HG02623 (cell line): ENCODE data around the gene TTF1.
"Not testable (repeated sequence)": the region's sequence is repeated elsewhere in the genome, so short reads cannot be mapped to it uniquely, and the experiment has no call there.

Experiments
- ATAC-seq: cut with Tn5 transposase; IDR thresholded peaks from one replicate; pipeline ENCODE4 v1.9.1; 2021; ENCODE audit warnings: moderate library complexity; ENCODE audit not compliant: unreplicated experiment

Gene TTF1

GRCh38 chr9:132412089-132412488 is 5.4 kb upstream of the TTF1 start:
- ATAC-seq = no peak

- ATAC-seq = no peak
Measured at GRCh38 chr9:132411091-132411508, 4.5 kb upstream of the TTF1 start.

GRCh38 chr9:132410642-132411041 is 4.0 kb upstream of the TTF1 start:
- ATAC-seq = no peak

GRCh38 chr9:132409828-132410528 is 3.3 kb upstream of the TTF1 start, which contains the start of gene CFAP77:
Gene CFAP77, plus strand, starts transcription at chr9:132410211. Its CDS starts 61 bp downstream, at chr9:132410272.
- no peak for ATAC-seq

- ATAC-seq = no peak
Measured at GRCh38 chr9:132408521-132408920, 1.9 kb upstream of the TTF1 start.

GRCh38 chr9:132407196-132407595 is 556 bp upstream of the TTF1 start:
- ATAC-seq = no peak

GRCh38 chr9:132404228-132404881 is 2.3 kb downstream of the TTF1 start:
- ATAC-seq = no peak

- no peak for ATAC-seq
Measured at GRCh38 chr9:132401824-132402223, 4.8 kb downstream of the TTF1 start.

GRCh38 chr9:132395560-132395959 is 11.1 kb downstream of the TTF1 start:
- no peak for ATAC-seq

- ATAC-seq = no peak
Measured at GRCh38 chr9:132391449-132391848, 15.2 kb downstream of the TTF1 start.

GRCh38 chr9:132390966-132391365 is 15.7 kb downstream of the TTF1 start:
- ATAC-seq = no peak

- ATAC-seq = no peak
Measured at GRCh38 chr9:132387133-132387532, 19.5 kb downstream of the TTF1 start.

GRCh38 chr9:132384376-132384775 is 22.3 kb downstream of the TTF1 start:
- no peak for ATAC-seq

GRCh38 chr9:132383462-132383883 is 23.2 kb downstream of the TTF1 start:
- ATAC-seq = no peak

GRCh38 chr9:132381966-132382541 is 24.6 kb downstream of the TTF1 start:
- peak; percentile 57 for ATAC-seq

- not testable (repeated sequence) for ATAC-seq
Measured at GRCh38 chr9:132378416-132378815, 28.2 kb downstream of the TTF1 start.

- not testable (repeated sequence) for ATAC-seq
Measured at GRCh38 chr9:132377769-132378168, 28.9 kb downstream of the TTF1 start.

GRCh38 chr9:132372177-132373095 is 34.2 kb downstream of the TTF1 start:
- ATAC-seq = no peak

GRCh38 chr9:132370592-132370991 is 36.0 kb downstream of the TTF1 start:
- ATAC-seq = no peak

GRCh38 chr9:132369421-132369820 is 37.2 kb downstream of the TTF1 start:
- no peak for ATAC-seq
